Body of pancreas (tissue), 4 donors: ENCODE results near the gene STXBP1. TPM values are rescaled to one million over a fixed set of nuclear protein-coding genes. Genes with fewer than 3 reads are reported as not detected.
"Not testable (repeated sequence)": the region's sequence is repeated elsewhere in the genome, so short reads cannot be mapped to it uniquely, and the experiment has no call there.

ENCODE experiments used
- ATAC-seq: fragments of 150-250 bp; one replicate; pipeline ENCODE4 v1.9.1; 2016
- DNase-seq, 4 donors: peaks; one replicate each; pipeline ENCODE4 v3.0.0-alpha.2; 2019
- H3K27ac ChIP-seq, 4 donors: fragments of 200-600 bp; sonication (generic); 1 replicate in 3 of 4; 2 replicates in 1 of 4; pipeline versions ENCODE4 v1.5.1 to v1.6.1; 2016 to 2019; ENCODE audit warnings: mild to moderate bottlenecking in 1 of 4, mixed read lengths in 1 of 4, moderate library complexity in 1 of 4
- H3K27me3 ChIP-seq, 2 donors: fragments of 200-600 bp; sonication (generic); one replicate each; pipeline ENCODE4 v1.6.0; 2016; ENCODE audit warnings: mild to moderate bottlenecking in 1 of 2
- H3K36me3 ChIP-seq, 2 donors: fragments of 200-600 bp; sonication (generic); replicated peaks in 1 of 2; 2 replicates each; pipeline ENCODE4 v1.5.1; 2016; ENCODE audit warnings: low read depth in 2 of 2; ENCODE audit not compliant: insufficient read depth in 1 of 2
- H3K4me1 ChIP-seq: fragments of 200-600 bp; sonication (generic); one replicate; pipeline ENCODE4 v1.6.0; 2016
- H3K4me3 ChIP-seq, 2 donors: fragments of 200-600 bp; sonication (generic); 1 replicate in 1 of 2; 2 replicates in 1 of 2; pipeline ENCODE4 v1.5.1; 2016 to 2019
- H3K9me3 ChIP-seq, 3 donors: fragments of 200-600 bp; sonication (generic); 1 replicate in 2 of 3; 2 replicates in 1 of 3; pipeline ENCODE4 v1.5.1; 2016
- CTCF ChIP-seq, 7 experiments: fragments of 450-650 bp in 4 of 7; fragments of 200-600 bp in 3 of 7; sonication (generic) in 3 of 7; IDR thresholded peaks; one replicate each; pipeline ENCODE4 v1.5.1; 2016 to 2019; ENCODE audit warnings: antibody characterized with exemption in 7 of 7
- POLR2A ChIP-seq, 3 donors: fragments of 450-650 bp; IDR thresholded peaks; one replicate each; pipeline ENCODE4 v1.6.1; 2016; ENCODE audit warnings: antibody characterized with exemption in 3 of 3, mild to moderate bottlenecking in 2 of 3
- WGBS, 2 donors: methylation state at CpG; one replicate each; pipeline ENCODE4 v1.1.5; 2017; 5-methylcytosine and 5-hydroxymethylcytosine counted together
- intact Hi-C: fragments of 100-400 bp; cut with DNase I; formaldehyde crosslinking; loops from one replicate; pipeline ENCODE4 v1.15.1; 2023
- total RNA-seq, 2 donors: library from RNA; depleted of rRNA; stranded (reverse); fragments of >200 nt; gene quantifications; one replicate each; pipeline ENCODE4 v1.1.0, GENCODE V29; 2016

The STXBP1 gene
- total RNA-seq, 2 donors from 2014 or later, result 34.5 to 39.9 TPM

GRCh38 chr9:127612939-127613582, 984 bp downstream of the STXBP1 start:
- intact Hi-C loops, result loop anchor here (5.0 kb wide), 1 partner anchor 164 kb away; the partner anchor contains the start of gene SH2D3C
- peak; percentile 16 for ATAC-seq
- peaks cover 26% of the 10 kb centered on the region for H3K4me1 ChIP-seq
- peak overlapping the region; percentile 21 to 77 for H3K4me3 ChIP-seq
- H3K36me3 ChIP-seq, result no peaks in the 10 kb centered on the region
- TF ChIP-seq CTCF (IDR thresholded peaks at IDR 0.05), result no peak
- peak in 2 of 3 donors; percentile 47 to 59 for TF ChIP-seq POLR2A (IDR thresholded peaks at IDR 0.05)
- H3K27me3 ChIP-seq, result no peaks in the 10 kb centered on the region
- 0% methylated on average over 11 to 38 of the region's 41 CpGs for WGBS, 2 donors
- H3K9me3 ChIP-seq, result no peaks in the 10 kb centered on the region
- peak; percentile 53 to 67 (median 64) for DNase-seq
- peak overlapping the region; percentile 9 to 86 (median 76) for H3K27ac ChIP-seq

DNA sequence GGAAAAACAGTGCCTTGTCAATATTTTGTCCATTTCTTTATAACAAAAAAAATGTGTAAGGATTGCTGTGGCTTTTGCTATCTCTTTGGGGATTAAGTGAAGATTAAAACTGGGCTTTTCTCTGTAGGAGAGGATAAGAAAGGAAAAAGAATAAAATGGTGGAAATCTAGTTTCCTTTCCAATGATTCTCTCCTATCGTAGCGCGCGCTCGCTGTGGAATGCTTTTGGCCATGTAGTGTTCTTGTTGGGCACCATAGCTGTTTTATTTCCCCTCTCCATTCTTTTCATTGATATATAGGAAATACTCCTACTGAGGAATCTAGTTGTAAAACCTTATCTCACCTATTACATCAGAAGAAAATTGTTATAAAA, 1.5 kb downstream of the STXBP1 start:
- Histone ChIP-seq H3K9me3 (no peaks in the 10 kb centered on the region), H3K27me3 (no peaks in the 10 kb centered on the region), H3K4me3 (peak overlapping the region in 1 of 2 donors; percentile 21), H3K36me3 (no peaks in the 10 kb centered on the region), H3K27ac (peak overlapping the region; percentile 9 to 86 (median 76)), H3K4me1 (peaks cover 21% of the 10 kb centered on the region)
- DNase-seq (no peak), ATAC-seq (no peak)
- TF ChIP-seq CTCF (IDR thresholded peaks at IDR 0.05) (no peak), POLR2A (IDR thresholded peaks at IDR 0.05) (no peak)
- intact Hi-C loops, result loop anchor here (5.0 kb wide), 1 partner anchor 164 kb away; the partner anchor contains the start of gene SH2D3C
- 76 to 93% methylated on average over 5 of the region's 5 CpGs for WGBS, 2 donors

GRCh38 chr9:127614961-127615360, 2.9 kb downstream of the STXBP1 start:
- intact Hi-C loops, result loop anchor here (5.0 kb wide), 1 partner anchor 162 kb away; the partner anchor contains the start of gene SH2D3C
- no peak for TF ChIP-seq CTCF (IDR thresholded peaks at IDR 0.05)
- no peak for TF ChIP-seq POLR2A (IDR thresholded peaks at IDR 0.05)
- 58 to 68% methylated on average over 3 of the region's 3 CpGs for WGBS, 2 donors

DNA sequence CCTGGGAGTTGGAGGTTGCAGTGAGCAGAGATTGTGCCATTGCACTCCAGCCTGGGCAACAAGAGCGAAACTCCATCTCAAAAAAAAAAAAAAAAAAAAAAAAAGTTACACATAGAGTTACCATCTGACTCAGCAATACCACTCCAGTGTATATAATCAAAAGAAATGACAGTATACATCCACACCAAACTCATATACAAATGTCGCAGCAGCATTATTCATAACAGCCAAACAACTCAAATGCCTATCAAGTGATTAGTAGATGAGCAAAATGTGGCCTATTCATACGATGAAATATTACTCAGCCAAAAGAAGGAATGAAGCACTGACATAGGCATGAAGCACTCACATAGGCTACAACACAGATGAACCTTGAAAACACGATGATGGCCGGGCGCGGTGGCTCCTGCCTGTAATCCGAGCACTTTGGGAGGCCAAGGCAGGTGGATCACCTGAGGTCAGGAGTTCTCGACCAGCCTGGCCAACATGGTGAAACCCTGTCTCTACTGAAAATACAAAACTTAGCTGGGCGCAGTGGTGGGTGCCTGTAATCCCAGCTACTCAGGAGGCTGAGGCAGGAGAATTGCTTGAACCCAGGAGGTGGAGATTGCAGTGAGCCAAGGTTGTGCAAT, 9.4 kb downstream of the STXBP1 start:
- DNase-seq, H3K36me3 ChIP-seq, H3K27ac ChIP-seq, H3K27me3 ChIP-seq, intact Hi-C loops, ATAC-seq, H3K9me3 ChIP-seq, H3K4me3 ChIP-seq, H3K4me1 ChIP-seq: not testable (repeated sequence)
- WGBS, 2 donors, result 89 to 93% methylated on average over 9 to 10 of the region's 10 CpGs

More at GRCh38 chr9:127614961-127615360, 2.9 kb downstream of the STXBP1 start:
- DNase-seq, result no peak
- no peaks in the 10 kb centered on the region for H3K36me3 ChIP-seq
- H3K4me3 ChIP-seq, result no peak overlapping the region
- peaks cover 17% of the 10 kb centered on the region for H3K4me1 ChIP-seq
- ATAC-seq, result no peak
- H3K27ac ChIP-seq, result no peak overlapping the region
- no peaks in the 10 kb centered on the region for H3K9me3 ChIP-seq
- no peaks in the 10 kb centered on the region for H3K27me3 ChIP-seq

DNA sequence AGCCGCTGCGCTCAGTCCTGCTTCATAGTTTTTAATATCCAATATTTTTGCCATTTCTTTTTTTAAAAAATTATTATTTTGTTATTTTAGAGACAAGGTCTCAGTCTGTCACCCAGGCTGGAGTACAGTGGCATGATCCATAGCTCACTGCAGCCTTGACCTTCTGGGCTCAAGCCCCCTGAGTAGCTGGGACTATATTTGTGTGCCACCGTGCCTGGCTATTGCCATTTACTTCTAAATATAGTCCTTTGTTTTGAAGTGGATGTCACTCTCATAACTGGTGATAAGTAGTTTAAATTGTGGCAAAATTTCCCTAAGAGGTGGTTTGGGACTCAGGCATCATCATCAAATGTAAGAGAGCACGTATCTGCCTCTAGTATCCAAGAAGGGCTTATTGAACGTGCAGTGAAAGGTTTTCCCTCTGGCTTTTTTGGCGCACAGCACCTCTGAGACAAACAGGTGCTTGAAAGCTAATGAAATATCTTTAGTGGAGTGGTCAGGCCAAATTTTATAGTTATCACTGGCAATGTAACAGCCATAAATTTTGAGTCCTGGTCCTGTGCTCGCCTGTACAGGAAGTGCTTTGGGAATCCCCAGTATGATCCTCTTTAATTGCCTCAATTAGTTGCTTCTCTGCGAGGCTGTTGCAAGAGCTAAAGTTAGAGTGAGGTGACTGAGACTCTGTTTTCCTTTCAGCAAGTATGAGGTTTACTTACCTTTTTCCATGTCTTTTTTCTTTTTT, 14.8 kb downstream of the STXBP1 start:
- no peak overlapping the region for H3K27ac ChIP-seq
- H3K4me1 ChIP-seq, result peaks cover 21% of the 10 kb centered on the region
- TF ChIP-seq CTCF (IDR thresholded peaks at IDR 0.05) (no peak), POLR2A (IDR thresholded peaks at IDR 0.05) (no peak)
- no peaks in the 10 kb centered on the region for H3K27me3 ChIP-seq
- DNase-seq (no peak), ATAC-seq (no peak)
- H3K9me3 ChIP-seq, result no peaks in the 10 kb centered on the region
- no peaks in the 10 kb centered on the region for H3K36me3 ChIP-seq
- intact Hi-C loops, result no loop called here
- no peak overlapping the region for H3K4me3 ChIP-seq
- WGBS, 2 donors, result 62 to 69% methylated on average over 8 of the region's 8 CpGs
